ENCODE measurements around the gene CSTB. TPM values are rescaled to one million over a fixed set of nuclear protein-coding genes. Genes with fewer than 3 reads are reported as not detected.

Gene CSTB
- total RNA-seq: 12.0 and 15.3 TPM in 2 replicates

GRCh38 chr21:43775795-43776430, at the start of gene CSTB:
TSS of gene CSTB (minus strand) at chr21:43776308. CDS start at chr21:43776269, 39 bp downstream.

GRCh38 chr21:43789276-43790009, 13.3 kb upstream of the CSTB start, which contains the start of gene RRP1:
TSS of gene RRP1 (plus strand) at chr21:43789577. CDS start at chr21:43789630, 53 bp downstream.

Other genes starting within 250 kb of the CSTB start
- gene HSF2BP, start 116.8 kb downstream of the CSTB start, total RNA-seq: 0.32 and 0.76 TPM in 2 replicates
- 14.9 and 25.9 TPM in 2 replicates for gene RRP1B, start 116.7 kb downstream of the CSTB start, total RNA-seq
- gene PDXK, start 57.2 kb downstream of the CSTB start, total RNA-seq: 22.8 and 88.2 TPM in 2 replicates
- gene RRP1, start 13.3 kb upstream of the CSTB start, total RNA-seq: 13.4 and 22.6 TPM in 2 replicates
- gene AGPAT3, start 88.9 kb upstream of the CSTB start, total RNA-seq: 30.1 and 112 TPM in 2 replicates
- gene TRAPPC10, start 236.0 kb upstream of the CSTB start, total RNA-seq: 17.2 and 30.4 TPM in 2 replicates